GM12873 (cell line): ENCODE results near the gene KCNA5.

Experiments used
- CTCF ChIP-seq: IDR thresholded peaks from 2 replicates; pipeline ENCODE4 v1.5.1; 2012; ENCODE audit warnings: low read depth, mild to moderate bottlenecking, moderate library complexity, low read length, control low read depth; ENCODE audit not compliant: insufficient read depth; ENCODE audit errors: missing control alignments

KCNA5 gene

GRCh38 chr12:5047729-5048128 is 4.0 kb downstream of the KCNA5 start:
- TF ChIP-seq CTCF, result no peak

GRCh38 chr12:5050542-5050941 is 6.9 kb downstream of the KCNA5 start:
- TF ChIP-seq CTCF, result no peak

- no peak for TF ChIP-seq CTCF
Measured at GRCh38 chr12:5051334-5051733, 7.7 kb downstream of the KCNA5 start.

- TF ChIP-seq CTCF, result no peak
Measured at GRCh38 chr12:5051913-5052312, 8.2 kb downstream of the KCNA5 start.

- TF ChIP-seq CTCF, result no peak
Measured at GRCh38 chr12:5052348-5052747, 8.7 kb downstream of the KCNA5 start.

GRCh38 chr12:5059358-5059757 is 15.7 kb downstream of the KCNA5 start:
- no peak for TF ChIP-seq CTCF

- TF ChIP-seq CTCF, result no peak
Measured at GRCh38 chr12:5060958-5061357, 17.3 kb downstream of the KCNA5 start.

GRCh38 chr12:5063149-5063548 is 19.5 kb downstream of the KCNA5 start:
- TF ChIP-seq CTCF, result no peak
